ENCODE data around the gene BRSK2.

The BRSK2 gene

GRCh38 chr11:1468002-1468401, 78.3 kb downstream of the BRSK2 start:
- DNase-seq (ENCODE audit: low spot score): no peak

GRCh38 chr11:1468473-1469066, 78.8 kb downstream of the BRSK2 start:
- no peak for TF ChIP-seq CTCF (IDR thresholded peaks at IDR 0.05)
- H3K27ac ChIP-seq: peak overlapping the region; percentile 65 to 79
- no peak for DNase-seq (ENCODE audit: low spot score)
- H3K4me3 ChIP-seq: no peak overlapping the region

More at GRCh38 chr11:1468002-1468401, 78.3 kb downstream of the BRSK2 start:
- Histone ChIP-seq H3K27ac (peak overlapping the region; percentile 65 to 79), H3K4me3 (no peak overlapping the region)
- no peak for TF ChIP-seq CTCF (IDR thresholded peaks at IDR 0.05)

- no peak overlapping the region for H3K4me3 ChIP-seq
- H3K27ac ChIP-seq: peak overlapping the region; percentile 65 to 79
- TF ChIP-seq CTCF (IDR thresholded peaks at IDR 0.05): no peak
- DNase-seq (ENCODE audit: low spot score): no peak
These were observed 79.7 kb downstream of the BRSK2 start for GRCh38 chr11:1469287-1469910.

GRCh38 chr11:1469911-1470680, 80.4 kb downstream of the BRSK2 start:
- no peak overlapping the region for H3K27ac ChIP-seq
- TF ChIP-seq CTCF (IDR thresholded peaks at IDR 0.05): no peak

GRCh38 chr11:1470681-1471611, 81.2 kb downstream of the BRSK2 start:
- no peak for TF ChIP-seq CTCF (IDR thresholded peaks at IDR 0.05)
- DNase-seq (ENCODE audit: low spot score): no peak
- Histone ChIP-seq H3K4me3 (no peak overlapping the region), H3K27ac (peak overlapping the region in 1 of 2 donors; percentile 53)

More at GRCh38 chr11:1469911-1470680, 80.4 kb downstream of the BRSK2 start:
- no peak overlapping the region for H3K4me3 ChIP-seq
- DNase-seq (ENCODE audit: low spot score): no peak

GRCh38 chr11:1471736-1472135, 82.0 kb downstream of the BRSK2 start:
- no peak for TF ChIP-seq CTCF (IDR thresholded peaks at IDR 0.05)
- no peak for DNase-seq (ENCODE audit: low spot score)
- no peak overlapping the region for H3K4me3 ChIP-seq
- H3K27ac ChIP-seq: peak overlapping the region in 1 of 2 donors; percentile 53
